Effector CD4-positive, alpha-beta T cell (primary cell): ENCODE measurements around the gene BAIAP3.

Experiments
- DNase-seq: peaks from one replicate; pipeline ENCODE4 v3.0.0-alpha.2; 2020

The BAIAP3 gene

DNA sequence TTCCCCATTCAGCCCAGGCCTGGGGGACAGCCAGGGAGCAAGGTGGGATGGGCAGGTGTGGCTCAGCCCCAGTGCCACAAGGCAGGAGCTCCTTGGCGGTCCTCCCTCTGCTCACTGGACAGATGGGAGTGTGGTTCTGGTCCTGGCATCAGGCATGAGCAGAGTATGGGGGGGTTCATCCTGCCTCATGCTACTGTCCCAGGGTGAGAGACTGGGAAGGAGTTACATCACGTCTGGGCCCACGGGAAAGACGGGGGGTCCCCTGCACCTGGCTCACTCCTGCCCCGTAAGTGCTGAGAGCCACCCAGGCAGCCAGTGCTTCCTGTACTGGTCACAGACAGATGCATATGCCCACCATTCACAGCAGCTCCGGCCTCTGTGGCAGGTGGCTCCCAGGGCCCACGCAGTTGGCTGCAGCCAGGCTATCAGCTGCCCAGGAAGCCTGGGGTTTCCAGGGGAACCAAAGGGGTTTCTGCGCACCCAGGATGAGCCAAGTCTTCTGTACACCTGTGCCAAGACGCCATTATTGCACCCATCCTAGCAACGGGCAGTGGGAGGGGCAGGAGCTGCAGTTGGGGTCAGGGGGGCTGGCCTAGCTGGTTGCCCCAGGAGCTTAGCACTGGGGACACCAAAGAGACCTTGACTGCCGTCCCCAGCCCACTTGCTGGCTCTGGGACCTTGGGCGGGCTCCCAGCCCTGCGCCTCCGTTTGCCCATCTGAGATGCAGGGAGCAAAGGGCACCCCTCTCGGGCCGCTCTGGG lies 1.9 kb downstream of the BAIAP3 start:
- no peak for DNase-seq

- no peak for DNase-seq
Measured at GRCh38 chr16:1335996-1336395, 2.6 kb downstream of the BAIAP3 start.

GRCh38 chr16:1336619-1337018 lies 3.2 kb downstream of the BAIAP3 start:
- DNase-seq = no peak

DNA sequence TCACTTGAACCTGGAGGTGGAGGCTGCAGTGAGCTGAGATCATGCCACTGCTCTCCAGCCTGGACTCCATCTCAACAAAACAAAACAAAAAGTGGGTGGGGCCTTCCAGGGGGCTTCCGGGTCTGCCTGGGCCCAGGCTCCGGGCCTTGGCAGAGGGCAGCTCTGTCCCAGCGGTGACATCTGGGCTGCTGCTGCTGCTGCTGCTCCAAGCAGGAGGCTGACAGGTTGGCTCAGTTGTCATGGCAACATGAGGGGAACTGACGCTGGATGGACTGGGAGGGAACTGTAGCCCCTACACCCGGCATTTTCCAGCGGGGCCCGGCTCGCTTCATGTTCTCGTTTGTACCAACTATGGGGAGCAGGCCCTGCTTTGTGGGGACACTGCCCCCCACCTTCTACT lies 4.0 kb downstream of the BAIAP3 start:
- no peak for DNase-seq

DNA sequence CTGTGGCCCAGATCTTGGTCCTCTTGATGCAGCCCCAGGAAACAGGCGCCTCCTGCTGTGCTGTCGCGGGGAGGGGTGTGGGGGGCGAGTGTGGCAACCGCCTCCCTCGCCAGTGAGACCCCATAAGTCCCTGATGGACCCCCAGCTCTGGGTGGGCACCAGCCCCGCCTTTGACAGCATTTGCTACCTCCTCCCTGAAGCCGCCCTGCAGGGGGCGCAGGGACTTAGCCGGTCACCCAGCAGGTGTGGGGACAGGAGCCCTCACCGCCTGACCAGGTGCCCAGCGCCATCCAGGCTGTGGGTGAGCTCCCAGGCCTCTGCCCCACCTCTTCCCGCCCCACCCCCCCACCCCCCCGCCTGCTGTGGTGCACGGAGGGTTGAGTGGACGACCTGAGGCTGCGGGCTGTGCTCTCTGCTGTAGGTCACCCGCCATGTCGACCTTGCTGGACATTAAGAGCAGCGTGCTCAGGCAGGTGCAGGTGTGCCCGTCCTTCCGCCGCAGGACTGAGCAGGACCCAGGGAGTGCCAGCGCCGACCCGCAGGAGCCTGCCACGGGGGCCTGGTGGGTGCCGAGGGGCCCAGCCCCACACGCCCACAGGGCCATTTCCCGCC lies 4.8 kb downstream of the BAIAP3 start:
- no peak for DNase-seq

- no peak for DNase-seq
Measured at GRCh38 chr16:1338855-1339675, 5.6 kb downstream of the BAIAP3 start.

- no peak for DNase-seq
Measured at GRCh38 chr16:1340730-1341494, 7.5 kb downstream of the BAIAP3 start.

DNA sequence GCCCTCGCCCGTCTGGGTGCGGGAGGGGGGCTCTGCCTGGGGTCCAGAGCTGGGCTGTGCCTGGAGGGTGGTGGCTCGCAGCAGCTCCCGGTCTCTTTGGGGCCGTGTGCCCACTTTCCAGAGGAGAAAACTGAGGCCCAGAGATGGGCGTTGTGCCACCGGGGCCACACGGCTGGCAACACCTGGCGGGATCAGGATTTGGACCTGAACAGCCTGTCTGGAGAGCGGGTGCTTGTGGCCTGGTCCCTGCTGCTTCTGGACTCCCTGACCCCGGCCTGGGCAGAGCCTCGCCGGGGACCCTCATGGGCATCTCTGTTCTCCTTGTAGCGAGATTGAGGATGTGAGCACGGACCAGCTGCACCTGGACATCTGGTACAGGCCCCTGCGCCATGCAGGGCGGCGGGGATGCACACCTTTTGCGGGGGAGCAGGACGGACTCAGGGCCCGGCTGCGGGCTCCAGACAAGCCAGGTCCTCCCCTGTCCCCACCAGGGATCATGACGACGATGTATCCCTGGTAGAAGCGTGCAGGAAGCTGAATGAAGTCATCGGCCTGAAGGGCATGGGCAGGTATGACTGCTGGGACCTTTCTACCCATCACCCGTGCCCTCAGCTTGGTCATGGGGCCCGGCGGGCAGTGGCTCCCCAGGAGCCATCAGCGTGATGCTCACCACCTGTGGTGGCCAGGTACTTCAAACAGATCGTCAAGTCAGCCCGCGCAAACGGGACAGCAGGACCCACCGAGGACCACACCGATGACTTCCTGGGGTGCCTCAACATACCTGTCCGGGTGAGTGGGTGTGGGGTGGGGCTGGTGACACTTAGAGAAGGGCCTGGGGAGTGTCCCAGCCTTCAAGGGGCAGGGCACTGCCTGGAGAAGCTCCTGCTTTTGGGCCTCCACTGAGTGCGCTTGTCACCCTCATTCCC lies 8.3 kb downstream of the BAIAP3 start:
- DNase-seq = no peak

DNA sequence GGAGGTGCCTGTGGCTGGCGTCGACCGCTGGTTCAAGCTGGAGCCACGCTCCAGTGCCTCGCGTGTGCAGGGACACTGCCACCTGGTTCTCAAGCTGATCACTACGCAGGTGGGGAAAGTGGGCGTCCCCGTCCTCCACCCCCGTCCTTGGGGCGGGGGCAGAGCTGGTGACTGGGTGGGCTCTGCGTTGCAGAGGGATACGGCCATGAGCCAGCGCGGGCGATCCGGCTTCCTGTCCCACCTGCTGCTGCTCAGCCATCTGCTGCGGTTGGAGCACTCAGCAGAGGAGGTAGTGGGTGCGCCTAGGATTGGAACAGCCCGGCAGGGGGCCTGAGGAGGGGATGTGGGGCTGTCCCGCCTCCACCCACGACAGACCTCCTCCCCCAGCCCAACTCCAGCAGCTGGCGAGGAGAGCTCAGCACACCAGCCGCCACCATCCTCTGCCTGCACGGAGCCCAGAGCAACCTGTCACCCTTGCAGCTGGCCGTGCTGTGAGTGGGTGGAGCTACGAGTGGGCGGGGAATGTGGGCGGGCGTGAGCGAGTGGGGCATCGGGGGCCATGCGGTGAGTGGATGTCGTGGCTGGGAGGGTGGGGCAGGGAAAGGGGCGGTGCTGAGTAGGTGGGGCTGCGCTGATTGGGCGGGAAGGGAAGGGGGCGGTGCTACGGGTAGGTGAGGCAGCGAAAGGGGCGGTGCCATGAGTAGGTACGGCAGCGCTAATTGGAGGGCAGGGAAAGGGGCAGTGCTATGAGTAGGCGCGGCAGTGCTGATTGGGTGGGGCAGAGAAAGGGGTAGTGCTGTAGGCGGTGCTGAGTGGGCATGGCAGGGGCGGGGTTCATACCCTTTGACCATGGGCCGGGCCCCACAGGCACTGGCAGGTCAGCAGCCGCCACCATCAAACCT lies 9.3 kb downstream of the BAIAP3 start:
- DNase-seq = peak; percentile 92

GRCh38 chr16:1343428-1344242 lies 10.2 kb downstream of the BAIAP3 start:
- no peak for DNase-seq

DNA sequence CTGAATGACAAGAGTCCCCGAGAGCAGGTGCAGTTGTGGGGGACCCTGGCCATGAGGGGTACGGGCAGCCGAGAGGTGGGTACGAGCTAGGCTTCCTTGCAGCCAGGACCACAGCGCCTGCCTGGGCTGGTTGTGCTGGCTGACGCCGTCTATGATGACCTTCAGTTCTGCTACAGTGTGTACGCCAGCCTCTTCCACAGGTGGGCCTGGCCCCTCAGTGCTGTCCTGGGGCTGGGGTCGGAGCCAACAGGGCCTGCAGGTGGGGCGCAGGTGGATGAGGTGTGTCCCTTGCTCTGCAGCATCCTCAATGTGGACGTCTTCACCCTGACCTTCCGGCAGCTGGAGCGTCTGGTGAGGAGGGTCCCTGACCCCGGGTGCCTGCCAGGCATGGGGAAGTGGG lies 11.1 kb downstream of the BAIAP3 start:
- DNase-seq = no peak

GRCh38 chr16:1345087-1345486 lies 11.6 kb downstream of the BAIAP3 start:
- DNase-seq = no peak

GRCh38 chr16:1345651-1346421 lies 12.4 kb downstream of the BAIAP3 start:
- DNase-seq = no peak

GRCh38 chr16:1346422-1347285 lies 13.2 kb downstream of the BAIAP3 start:
- no peak for DNase-seq

DNA sequence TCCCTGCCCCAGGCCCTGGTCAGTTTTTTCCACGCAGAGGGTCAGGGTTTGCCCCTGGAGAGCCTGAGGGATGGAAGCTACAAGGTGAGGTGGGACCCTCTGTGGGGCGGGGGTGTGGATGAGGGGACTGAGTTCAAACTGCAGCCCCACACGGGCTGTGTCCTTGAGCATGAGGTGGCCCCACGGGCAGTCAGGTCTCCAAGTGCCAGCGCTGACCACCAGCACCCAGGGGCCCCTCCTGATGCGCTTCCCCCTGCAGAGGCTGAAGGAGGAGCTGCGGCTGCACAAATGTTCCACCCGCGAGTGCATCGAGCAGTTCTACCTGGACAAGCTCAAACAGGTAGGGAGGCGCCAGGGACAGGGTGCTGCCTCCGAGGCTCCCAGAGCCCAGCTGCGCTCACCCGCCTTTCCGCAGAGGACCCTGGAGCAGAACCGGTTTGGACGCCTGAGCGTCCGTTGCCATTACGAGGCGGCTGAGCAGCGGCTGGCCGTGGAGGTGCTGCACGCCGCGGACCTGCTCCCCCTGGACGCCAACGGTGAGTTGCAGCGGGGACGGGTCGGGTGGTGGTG lies 13.9 kb downstream of the BAIAP3 start:
- no peak for DNase-seq

GRCh38 chr16:1347962-1348361 lies 14.5 kb downstream of the BAIAP3 start:
- DNase-seq = no peak

DNA sequence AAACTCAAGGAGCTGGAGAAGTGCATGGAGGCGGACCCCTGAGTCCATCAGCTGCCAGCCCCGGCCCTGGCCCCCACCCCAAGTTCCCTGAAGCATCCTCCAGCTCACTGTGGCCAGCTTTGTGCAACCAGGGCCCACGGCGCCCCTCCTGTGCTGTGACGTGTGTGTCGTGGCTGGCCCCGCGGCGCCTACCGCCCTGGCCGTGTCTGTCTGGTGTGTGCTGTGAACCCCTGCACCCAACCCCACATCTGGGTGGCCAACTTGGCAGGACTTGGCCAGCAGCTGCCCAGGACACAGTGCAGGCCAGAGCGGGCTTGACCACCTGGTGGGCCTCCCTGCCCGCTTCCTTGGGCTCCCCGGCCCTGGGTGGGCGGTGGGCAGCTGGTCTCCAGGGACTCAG lies 15.0 kb downstream of the BAIAP3 start:
- DNase-seq = no peak

DNA sequence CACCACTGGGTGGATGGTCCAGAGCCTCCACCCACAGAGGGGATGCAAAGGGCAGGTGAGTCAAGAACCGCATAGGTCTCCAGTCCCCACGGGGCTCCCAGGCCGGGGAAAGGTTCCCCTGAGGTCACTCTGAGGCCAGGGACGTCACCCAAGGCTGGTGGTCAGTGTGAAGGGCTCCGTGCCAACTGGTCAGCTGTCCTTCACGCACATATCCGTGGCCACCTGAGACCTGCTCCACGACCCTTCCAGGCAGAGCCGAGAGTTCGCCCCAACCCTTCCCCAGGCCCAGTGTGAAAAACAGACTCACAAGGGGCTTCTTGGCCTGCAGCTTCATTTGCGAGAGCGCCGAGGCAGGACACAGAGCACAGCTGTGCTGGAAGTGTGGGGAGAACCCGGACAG lies 15.5 kb downstream of the BAIAP3 start:
- DNase-seq = no peak
